Activated CD8-positive, alpha-beta T cell treated with anti-CD3 and anti-CD28 coated beads for 36 hours (primary cell): Measurements from ENCODE around the gene ATP8B2. TPM values are rescaled to one million over a fixed set of nuclear protein-coding genes. Genes with fewer than 3 reads are reported as not detected.
"Not testable (repeated sequence)": the region's sequence is repeated elsewhere in the genome, so short reads cannot be mapped to it uniquely, and the experiment has no call there.

Experiments used
- ATAC-seq: fragments of 200-7000 bp; cut with Tn5 transposase; one replicate; pipeline ENCODE4 v1.10.0; 2021; ENCODE audit warnings: mild to moderate bottlenecking, moderate library complexity
- CTCF ChIA-PET: fragments of 350-600 bp; sonication (Branson Sonifier 250); formaldehyde crosslinking; loops from one replicate; lab custom pipeline; 2021; ENCODE audit warnings: antibody characterized with exemption; lab: Charles Lee
- POLR2A ChIA-PET: fragments of 350-600 bp; sonication (Branson Sonifier 250); formaldehyde crosslinking; loops from one replicate; lab custom pipeline; 2021; ENCODE audit warnings: antibody characterized with exemption; lab: Charles Lee
- DNase-seq: peaks from one replicate; pipeline ENCODE4 v3.0.0-alpha.2; 2020
- H3K27ac Mint-ChIP-seq: one replicate; pipeline ENCODE4 v1.8.0; 2021; ENCODE audit warnings: mild to moderate bottlenecking, mixed read lengths
- H3K27me3 Mint-ChIP-seq: one replicate; pipeline ENCODE4 v1.8.0; 2021; ENCODE audit warnings: mixed read lengths
- H3K36me3 Mint-ChIP-seq: one replicate; pipeline ENCODE4 v1.8.0; 2021; ENCODE audit warnings: low read depth, mixed read lengths
- H3K4me1 Mint-ChIP-seq: one replicate; pipeline ENCODE4 v1.8.0; 2021; ENCODE audit warnings: low read depth, mixed read lengths
- H3K4me3 Mint-ChIP-seq: one replicate; pipeline ENCODE4 v1.8.0; 2021; ENCODE audit warnings: mild to moderate bottlenecking, moderate library complexity, mixed read lengths
- H3K9me3 Mint-ChIP-seq: one replicate; pipeline ENCODE4 v1.8.0; 2021; ENCODE audit warnings: mixed read lengths
- intact Hi-C: fragments of 100-400 bp; cut with micrococcal nuclease; formaldehyde crosslinking; loops from one replicate; pipeline ENCODE4 v1.10.0; 2022
- total RNA-seq, 2 experiments: library from RNA; stranded (reverse); gene quantifications; one replicate each; pipeline ENCODE4 v1.2.3, GENCODE V29; 2021
- TF ChIP-seq, protein P1 (sequence below): fragments of 200-600 bp; IDR thresholded peaks from one replicate; pipeline ENCODE4 v1.8.0; 2022; ENCODE audit warnings: antibody characterized with exemption, mild to moderate bottlenecking

ATP8B2 gene
- total RNA-seq, 2 experiments from 2014 or later, result 52.2 to 54.7 TPM

DNA sequence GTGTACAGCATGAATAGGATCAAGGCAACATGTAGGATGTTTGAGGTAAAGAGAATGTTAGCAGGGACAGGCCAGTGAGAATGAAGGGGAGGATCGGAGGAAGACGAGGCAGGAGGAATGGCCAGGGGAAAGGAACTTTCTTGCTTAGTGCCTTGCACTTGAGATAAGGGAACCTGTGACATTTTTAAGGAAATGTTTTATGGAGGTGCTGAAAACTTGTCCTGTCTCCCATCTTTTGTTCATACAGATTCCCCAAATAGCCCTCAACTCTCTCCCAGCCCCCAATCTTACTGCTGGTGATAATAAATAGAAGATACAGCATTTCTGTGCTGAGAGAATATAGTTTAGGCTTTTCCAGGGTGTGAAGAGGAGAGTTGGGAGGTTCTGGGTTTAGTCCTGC, 13.6 kb downstream of the ATP8B2 start:
- H3K9me3 Mint-ChIP-seq, result no peaks in the 10 kb centered on the region
- POLR2A ChIA-PET, result no interaction called here
- H3K36me3 Mint-ChIP-seq, result peaks cover 79% of the 10 kb centered on the region
- ATAC-seq, result no peak
- intact Hi-C loops, result no loop called here
- no peaks in the 10 kb centered on the region for H3K27me3 Mint-ChIP-seq
- no peak for DNase-seq
- H3K27ac Mint-ChIP-seq, result peak overlapping the region; percentile 68
- no peak overlapping the region for H3K4me3 Mint-ChIP-seq
- TF ChIP-seq, protein P1, sequence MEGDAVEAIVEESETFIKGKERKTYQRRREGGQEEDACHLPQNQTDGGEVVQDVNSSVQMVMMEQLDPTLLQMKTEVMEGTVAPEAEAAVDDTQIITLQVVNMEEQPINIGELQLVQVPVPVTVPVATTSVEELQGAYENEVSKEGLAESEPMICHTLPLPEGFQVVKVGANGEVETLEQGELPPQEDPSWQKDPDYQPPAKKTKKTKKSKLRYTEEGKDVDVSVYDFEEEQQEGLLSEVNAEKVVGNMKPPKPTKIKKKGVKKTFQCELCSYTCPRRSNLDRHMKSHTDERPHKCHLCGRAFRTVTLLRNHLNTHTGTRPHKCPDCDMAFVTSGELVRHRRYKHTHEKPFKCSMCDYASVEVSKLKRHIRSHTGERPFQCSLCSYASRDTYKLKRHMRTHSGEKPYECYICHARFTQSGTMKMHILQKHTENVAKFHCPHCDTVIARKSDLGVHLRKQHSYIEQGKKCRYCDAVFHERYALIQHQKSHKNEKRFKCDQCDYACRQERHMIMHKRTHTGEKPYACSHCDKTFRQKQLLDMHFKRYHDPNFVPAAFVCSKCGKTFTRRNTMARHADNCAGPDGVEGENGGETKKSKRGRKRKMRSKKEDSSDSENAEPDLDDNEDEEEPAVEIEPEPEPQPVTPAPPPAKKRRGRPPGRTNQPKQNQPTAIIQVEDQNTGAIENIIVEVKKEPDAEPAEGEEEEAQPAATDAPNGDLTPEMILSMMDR, result no peak
- H3K4me1 Mint-ChIP-seq, result peaks cover 80% of the 10 kb centered on the region
- CTCF ChIA-PET, result interaction anchor here (1.1 to 14.6 kb wide), 2 partner anchors 9 to 13 kb away, joined by 4 to 214 read pairs; partner anchors contain the start of gene ATP8B2

DNA sequence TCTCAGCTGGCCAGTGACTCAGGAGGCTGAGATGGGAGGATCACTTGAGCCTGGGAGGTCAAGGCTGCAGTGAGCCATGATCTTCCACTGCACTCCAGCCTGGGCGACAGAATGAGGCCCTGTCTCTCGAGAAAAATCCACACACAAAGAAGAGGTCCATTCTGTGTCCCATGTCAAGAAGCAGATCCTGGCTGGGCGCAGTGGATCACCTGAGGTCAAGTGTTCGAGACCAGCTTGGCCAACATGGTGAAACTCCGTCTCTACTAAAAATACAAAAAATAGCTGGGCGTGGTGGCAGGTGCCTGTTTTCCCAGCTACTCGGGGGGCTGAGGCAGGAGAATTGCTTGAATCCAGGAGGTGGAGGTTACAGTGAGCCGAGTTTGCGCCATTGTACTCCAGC, 16.0 kb downstream of the ATP8B2 start:
- intact Hi-C loops, result loop anchor here (10.0 kb wide), 1 partner anchor 133 kb away; no protein-coding TSS in a partner anchor
- POLR2A ChIA-PET, result interaction anchor here (4.0 kb wide), 1 partner anchor 13 kb away, joined by 27 read pairs; no protein-coding TSS in a partner anchor
- peaks cover 85% of the 10 kb centered on the region for H3K36me3 Mint-ChIP-seq

DNA sequence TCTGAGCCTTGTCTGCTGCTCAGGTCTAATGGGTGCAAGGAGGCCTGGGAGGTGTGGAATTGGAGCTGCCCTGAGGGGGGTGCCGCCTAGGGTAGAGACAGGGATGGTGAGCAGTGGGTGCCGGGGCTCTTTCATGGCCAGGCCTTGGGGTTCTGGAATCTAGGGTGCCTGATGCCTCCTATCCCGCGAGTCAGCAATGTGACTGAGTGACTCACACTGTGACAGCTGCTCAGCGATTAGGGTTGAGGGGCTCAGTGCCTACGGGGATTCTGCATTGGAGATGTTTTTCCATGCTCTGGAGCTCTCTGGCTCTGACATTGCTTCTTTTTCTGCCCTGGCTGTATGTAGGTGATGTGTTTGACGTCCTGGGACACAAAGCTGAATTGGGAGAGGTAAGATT, 16.8 kb downstream of the ATP8B2 start:
- Mint-ChIP-seq H3K4me3 (peak overlapping the region; percentile 49), H3K9me3 (no peaks in the 10 kb centered on the region), H3K27ac (peak overlapping the region; percentile 94), H3K27me3 (no peaks in the 10 kb centered on the region), H3K36me3 (peaks cover 87% of the 10 kb centered on the region), H3K4me1 (peaks cover 87% of the 10 kb centered on the region)
- POLR2A ChIA-PET, result interaction anchor here (1.1 to 4.0 kb wide), 3 partner anchors 9 to 44 kb away, joined by 6 to 27 read pairs (median 8); no protein-coding TSS in a partner anchor
- intact Hi-C loops, result loop anchor here (10.0 kb wide), 1 partner anchor 133 kb away; no protein-coding TSS in a partner anchor
- TF ChIP-seq, protein P1, result no peak
- DNase-seq, result no peak
- no peak for ATAC-seq
- CTCF ChIA-PET, result interaction anchor here (0.6 to 14.6 kb wide), 7 partner anchors 7 to 137 kb away, joined by 3 to 214 read pairs (median 5); partner anchors contain the start of gene ATP8B2

More for the DNA sequence above, 16.0 kb downstream of the ATP8B2 start:
- not testable (repeated sequence) for H3K27me3 Mint-ChIP-seq, H3K4me3 Mint-ChIP-seq, DNase-seq, H3K9me3 Mint-ChIP-seq, ATAC-seq
- H3K4me1 Mint-ChIP-seq, result peaks cover 84% of the 10 kb centered on the region
- CTCF ChIA-PET, result interaction anchor here (2.0 to 14.6 kb wide), 2 partner anchors 15 to 62 kb away, joined by 5 to 214 read pairs; partner anchors contain the start of gene ATP8B2
- H3K27ac Mint-ChIP-seq, result peak overlapping the region; percentile 23

DNA sequence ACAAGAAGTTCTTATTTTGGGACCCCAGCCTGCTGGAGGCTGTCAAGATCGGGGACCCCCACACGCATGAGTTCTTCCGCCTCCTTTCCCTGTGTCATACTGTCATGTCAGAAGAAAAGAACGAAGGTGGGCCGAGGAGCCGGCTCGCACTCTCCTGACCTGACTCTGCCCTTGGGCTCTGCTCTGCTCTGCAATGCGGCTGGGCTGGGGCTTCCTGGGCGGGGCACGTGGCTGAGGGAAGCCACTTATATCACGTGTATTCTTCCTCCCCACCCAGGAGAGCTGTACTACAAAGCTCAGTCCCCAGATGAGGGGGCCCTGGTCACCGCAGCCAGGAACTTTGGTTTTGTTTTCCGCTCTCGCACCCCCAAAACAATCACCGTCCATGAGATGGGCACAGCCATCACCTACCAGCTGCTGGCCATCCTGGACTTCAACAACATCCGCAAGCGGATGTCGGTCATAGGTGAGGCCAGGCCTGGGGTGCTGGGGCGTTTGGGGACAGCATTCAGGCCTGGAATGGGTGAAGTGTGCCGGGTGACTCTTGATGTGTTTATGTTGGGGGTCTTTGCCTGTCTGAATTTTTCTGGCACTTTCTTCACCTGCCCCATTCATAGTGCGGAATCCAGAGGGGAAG, 17.6 kb downstream of the ATP8B2 start:
- DNase-seq (peak; percentile 85), ATAC-seq (peak; percentile 91)
- Mint-ChIP-seq H3K4me3 (peak overlapping the region; percentile 49), H3K9me3 (no peaks in the 10 kb centered on the region), H3K4me1 (peaks cover 83% of the 10 kb centered on the region), H3K27ac (peak overlapping the region; percentile 94), H3K27me3 (no peaks in the 10 kb centered on the region), H3K36me3 (peaks cover 84% of the 10 kb centered on the region)
- ChIA-PET CTCF (interaction anchor here (0.9 to 14.6 kb wide), 9 partner anchors 8 to 144 kb away, joined by 3 to 214 read pairs (median 5); partner anchors contain the start of genes ATP8B2 and HAX1), POLR2A (interaction anchor here (0.8 to 4.0 kb wide), 5 partner anchors 8 to 136 kb away, joined by 4 to 27 read pairs (median 8); no protein-coding TSS in a partner anchor)
- intact Hi-C loops, result loop anchor here (10.0 kb wide), 1 partner anchor 132 kb away; no protein-coding TSS in a partner anchor
- TF ChIP-seq, protein P1, result no peak

DNA sequence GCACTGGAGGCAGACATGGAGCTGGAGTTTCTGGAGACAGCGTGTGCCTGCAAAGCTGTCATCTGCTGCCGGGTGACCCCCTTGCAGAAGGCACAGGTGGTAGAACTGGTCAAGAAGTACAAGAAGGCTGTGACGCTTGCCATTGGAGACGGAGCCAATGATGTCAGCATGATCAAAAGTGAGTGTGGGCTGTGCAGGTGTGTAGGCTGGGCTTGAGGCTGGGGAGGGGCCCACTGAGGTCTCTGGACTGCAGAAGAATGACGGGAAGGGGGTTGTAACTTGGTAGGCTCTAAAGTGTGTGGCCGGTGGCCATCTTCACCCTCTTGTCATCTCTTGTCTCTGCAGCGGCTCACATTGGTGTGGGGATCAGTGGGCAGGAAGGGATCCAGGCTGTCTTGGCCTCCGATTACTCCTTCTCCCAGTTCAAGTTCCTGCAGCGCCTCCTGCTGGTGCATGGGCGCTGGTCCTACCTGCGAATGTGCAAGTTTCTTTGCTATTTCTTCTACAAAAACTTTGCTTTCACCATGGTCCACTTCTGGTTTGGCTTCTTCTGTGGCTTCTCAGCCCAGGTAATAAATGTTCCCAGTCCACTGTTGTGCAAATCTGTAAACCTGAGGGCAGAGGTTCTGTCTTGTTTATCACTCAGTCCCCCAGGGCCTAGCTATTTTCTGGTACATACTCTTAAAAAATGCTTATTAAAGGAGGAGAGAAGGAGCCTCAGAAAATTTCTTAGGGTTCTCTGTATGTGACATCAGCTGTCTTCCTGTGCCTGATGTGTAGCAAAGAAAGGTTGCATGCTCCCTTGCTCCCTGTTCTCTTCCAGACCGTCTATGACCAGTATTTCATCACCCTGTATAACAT, 19.9 kb downstream of the ATP8B2 start:
- intact Hi-C loops, result loop anchor here (10.0 kb wide), 1 partner anchor 130 kb away; no protein-coding TSS in a partner anchor
- peak overlapping the region; percentile 78 for H3K27ac Mint-ChIP-seq
- DNase-seq (peak; percentile 81), ATAC-seq (no peak)
- no peak overlapping the region for H3K4me3 Mint-ChIP-seq
- H3K9me3 Mint-ChIP-seq, result no peaks in the 10 kb centered on the region
- CTCF ChIA-PET, result interaction anchor here (0.7 to 14.6 kb wide), 17 partner anchors 8 to 278 kb away, joined by 3 to 214 read pairs (median 4); partner anchors contain the start of genes ATP8B2 and HAX1
- TF ChIP-seq, protein P1, result peak; percentile 84
- no peaks in the 10 kb centered on the region for H3K27me3 Mint-ChIP-seq
- POLR2A ChIA-PET, result interaction anchor here (2.9 to 4.0 kb wide), 2 partner anchors 10 to 17 kb away, joined by 10 to 27 read pairs; no protein-coding TSS in a partner anchor
- peaks cover 80% of the 10 kb centered on the region for H3K36me3 Mint-ChIP-seq
- H3K4me1 Mint-ChIP-seq, result peaks cover 76% of the 10 kb centered on the region
